ENCODE measurements around the gene SGPP2.

GRCh38 chr2:222490131-222490530 lies 65.8 kb downstream of the SGPP2 start:
- TF ChIP-seq POLR2A (IDR thresholded peaks at IDR 0.05; ENCODE audit: low read depth, low read length) (no peak), POLR2AphosphoS5 (IDR thresholded peaks at IDR 0.05; ENCODE audit: low read depth, low read length) (no peak), TAF1 (IDR thresholded peaks at IDR 0.05; ENCODE audit: low read depth, low read length) (no peak), SPI1 (IDR thresholded peaks at IDR 0.05; ENCODE audit: low read depth, low read length) (peak; percentile 33; the same call in 1 of the 2 replicates)

All from GM12891 (cell line).